ENCODE results near the gene ASAH2B.

The ASAH2B gene

DNA sequence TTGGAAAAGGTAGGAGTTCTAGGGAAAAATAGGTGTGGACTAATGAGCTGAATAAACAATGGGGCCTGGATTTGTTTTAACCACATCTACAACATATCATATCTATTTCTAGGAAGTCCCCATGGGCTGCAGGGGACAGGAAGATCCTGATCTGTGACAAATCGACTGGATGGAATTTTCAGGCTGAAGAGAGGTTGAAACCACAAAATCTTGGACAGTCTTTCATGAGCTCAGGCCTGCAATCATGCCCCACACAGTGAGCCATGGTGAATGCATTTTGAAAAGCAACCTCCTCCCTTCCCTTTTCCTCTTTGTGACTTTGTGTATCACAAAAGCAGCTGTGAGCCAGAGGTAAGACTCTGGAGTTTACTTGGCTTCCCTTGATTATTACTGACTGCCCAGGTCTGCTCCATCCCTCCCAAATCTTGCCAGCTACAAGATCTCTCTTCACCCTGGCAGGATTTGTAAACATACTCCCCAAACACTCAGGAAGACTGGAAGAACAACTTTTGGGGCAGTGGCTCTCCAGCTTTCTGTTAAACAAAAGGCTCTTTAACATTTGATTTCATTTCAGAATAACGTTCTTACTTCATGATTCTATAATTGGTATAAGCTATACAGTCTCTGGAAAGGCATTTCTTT lies 66.4 kb downstream of the ASAH2B start:
- POLR2A ChIA-PET = no interaction called here
- CTCF ChIA-PET = interaction anchor here (0.7 kb wide), 1 partner anchor 1696 kb away, joined by 3 read pairs; no protein-coding TSS in a partner anchor
- TF ChIP-seq SUZ12 (IDR thresholded peaks at IDR 0.05) (no peak), HDGF (IDR thresholded peaks at IDR 0.05; ENCODE audit: borderline replicate concordance) (no peak), FOXM1 (IDR thresholded peaks at IDR 0.05; ENCODE audit: borderline replicate concordance) (no peak), ELF4 (IDR thresholded peaks at IDR 0.05) (no peak)
- TF ChIP-seq, protein P1, sequence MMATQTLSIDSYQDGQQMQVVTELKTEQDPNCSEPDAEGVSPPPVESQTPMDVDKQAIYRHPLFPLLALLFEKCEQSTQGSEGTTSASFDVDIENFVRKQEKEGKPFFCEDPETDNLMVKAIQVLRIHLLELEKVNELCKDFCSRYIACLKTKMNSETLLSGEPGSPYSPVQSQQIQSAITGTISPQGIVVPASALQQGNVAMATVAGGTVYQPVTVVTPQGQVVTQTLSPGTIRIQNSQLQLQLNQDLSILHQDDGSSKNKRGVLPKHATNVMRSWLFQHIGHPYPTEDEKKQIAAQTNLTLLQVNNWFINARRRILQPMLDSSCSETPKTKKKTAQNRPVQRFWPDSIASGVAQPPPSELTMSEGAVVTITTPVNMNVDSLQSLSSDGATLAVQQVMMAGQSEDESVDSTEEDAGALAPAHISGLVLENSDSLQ (IDR thresholded peaks at IDR 0.05) = no peak
- no peak for DNase-seq (ENCODE audit: extremely low spot score)

DNA sequence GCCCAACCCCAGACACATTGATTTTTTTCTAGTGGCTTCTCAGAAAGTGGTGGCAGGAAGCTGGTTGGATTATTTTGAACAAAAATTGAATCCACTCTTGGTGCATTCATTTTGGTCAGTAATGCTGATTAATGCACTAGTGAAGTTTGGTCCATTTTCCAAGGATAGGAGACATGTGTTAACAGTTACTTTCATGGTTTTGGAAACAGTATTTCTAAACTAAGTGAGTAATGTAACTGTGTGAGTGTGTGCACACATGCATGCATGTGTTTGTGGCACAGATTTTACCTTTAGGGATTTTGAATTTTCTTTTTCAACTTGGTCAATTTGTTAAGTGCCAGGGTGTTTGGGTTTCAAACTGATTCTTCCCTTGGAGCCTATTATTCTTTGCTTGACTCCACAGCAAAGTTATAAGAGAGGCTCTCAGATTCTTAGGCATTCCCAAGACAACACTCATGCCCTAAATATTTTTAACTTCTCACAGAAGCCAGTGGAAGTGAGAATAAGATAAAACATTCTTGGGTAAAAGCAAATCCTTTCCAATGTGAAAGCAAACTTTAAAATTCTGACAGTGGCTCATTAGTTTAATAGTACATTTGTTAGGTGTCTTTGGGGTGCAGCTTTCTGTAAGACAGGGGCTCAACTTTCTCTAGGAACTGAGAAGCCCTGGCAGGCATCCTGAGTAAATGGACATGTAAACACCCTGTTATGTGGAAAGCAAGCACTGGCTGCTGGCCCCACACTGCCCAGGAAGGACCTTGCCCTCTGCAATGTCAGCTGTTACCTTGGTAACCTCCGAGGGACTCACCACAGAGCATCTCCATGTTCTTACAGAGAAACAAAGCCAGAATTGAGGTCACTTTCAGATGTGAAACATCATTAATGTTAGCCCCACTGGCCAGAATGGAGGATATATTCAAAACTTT lies 68.4 kb downstream of the ASAH2B start:
- TF ChIP-seq FOXM1 (IDR thresholded peaks at IDR 0.05; ENCODE audit: borderline replicate concordance) = no peak
- TF ChIP-seq L3MBTL2 (conservative IDR thresholded peaks at IDR 0.05) = no peak
- no peak for DNase-seq (ENCODE audit: extremely low spot score)
- CTCF ChIA-PET = no interaction called here
- POLR2A ChIA-PET = interaction anchor here (0.6 kb wide), 1 partner anchor 184 kb away, joined by 3 read pairs; no protein-coding TSS in a partner anchor
